Gastroesophageal sphincter (tissue), 4 donors: ENCODE results near the gene NIPBL. TPM values are rescaled to one million over a fixed set of nuclear protein-coding genes. Genes with fewer than 3 reads are reported as not detected.

Experiments
- ATAC-seq: fragments of 150-250 bp; one replicate; pipeline ENCODE4 v1.9.1; 2016; ENCODE audit warnings: mild to moderate bottlenecking, moderate library complexity
- H3K27ac ChIP-seq, 4 donors: fragments of 200-600 bp; sonication (generic) in 3 of 4; 1 replicate in 3 of 4; 2 replicates in 1 of 4; pipeline ENCODE4 v1.5.1; 2016 to 2019
- H3K27me3 ChIP-seq: fragments of 200-600 bp; sonication (generic); one replicate; pipeline ENCODE4 v1.5.1; 2019
- H3K36me3 ChIP-seq, 2 donors: fragments of 200-600 bp; sonication (generic); one replicate each; pipeline ENCODE4 v1.5.1; 2019; ENCODE audit warnings: control low read depth in 1 of 2
- H3K4me1 ChIP-seq, 3 donors: fragments of 200-600 bp; sonication (generic); 1 replicate in 2 of 3; 2 replicates in 1 of 3; pipeline ENCODE4 v1.5.1; 2016 to 2019; ENCODE audit warnings: control low read depth in 2 of 3
- H3K4me3 ChIP-seq, 2 donors: fragments of 200-600 bp; sonication (generic); one replicate each; pipeline ENCODE4 v1.5.1; 2019; ENCODE audit warnings: mild to moderate bottlenecking in 1 of 2, moderate library complexity in 1 of 2
- H3K9me3 ChIP-seq, 3 donors: fragments of 200-600 bp; sonication (generic); one replicate each; pipeline ENCODE4 v1.5.1; 2017 to 2019; ENCODE audit warnings: control low read depth in 2 of 3
- EP300 ChIP-seq: sonication (generic); formaldehyde crosslinking; IDR thresholded peaks from one replicate; pipeline ENCODE4 v1.6.1; 2017; ENCODE audit warnings: antibody characterized with exemption, mild to moderate bottlenecking
- POLR2A ChIP-seq, 2 donors: fragments of 450-650 bp; IDR thresholded peaks; one replicate each; pipeline ENCODE4 v1.6.1; 2017; ENCODE audit warnings: antibody characterized with exemption in 2 of 2, mild to moderate bottlenecking in 2 of 2, moderate library complexity in 1 of 2
- POLR2AphosphoS5 ChIP-seq: sonication (generic); formaldehyde crosslinking; IDR thresholded peaks from one replicate; pipeline ENCODE4 v1.6.1; 2017; ENCODE audit warnings: antibody characterized with exemption
- WGBS, 2 donors: methylation state at CpG; one replicate each; pipeline ENCODE4 v1.1.5; 2018; ENCODE audit warnings: low coverage in 1 of 2; 5-methylcytosine and 5-hydroxymethylcytosine counted together
- total RNA-seq, 4 donors: library from RNA; depleted of rRNA; stranded (reverse); fragments of >200 nt; gene quantifications; one replicate each; pipeline ENCODE4 v1.1.0, GENCODE V29; 2016
- TF ChIP-seq, protein P1 (sequence below), 4 experiments: fragments of 200-600 bp in 2 of 4; fragments of 450-650 bp in 2 of 4; sonication (generic) in 1 of 4; IDR thresholded peaks; one replicate each; pipeline ENCODE4 v1.5.1; 2017 to 2019; ENCODE audit warnings: antibody characterized with exemption in 4 of 4, mild to moderate bottlenecking in 2 of 4, moderate library complexity in 2 of 4

The NIPBL gene
- total RNA-seq, 4 donors from 2014 or later: 44.9 to 59.4 (median 51.7) TPM

DNA sequence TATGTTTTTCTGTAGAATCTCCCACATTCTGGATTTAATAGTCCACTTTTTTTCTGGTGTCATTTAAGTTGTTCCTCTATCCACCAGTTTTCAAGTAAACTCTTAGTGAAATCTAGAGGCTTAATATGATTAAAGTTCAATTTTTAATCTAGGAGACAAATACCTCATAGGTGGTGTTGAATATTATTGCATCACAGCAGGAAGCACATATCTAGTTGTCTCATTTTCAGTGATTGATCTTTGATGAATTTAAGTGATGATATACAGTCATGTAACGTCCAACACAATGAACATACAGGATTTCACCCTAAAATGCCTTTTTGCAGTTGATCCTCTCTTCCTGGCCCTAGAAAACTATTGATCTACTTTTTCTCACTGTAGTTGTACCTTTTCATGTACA is 152.3 kb downstream of the NIPBL start:
- TF ChIP-seq POLR2AphosphoS5: no peak
- no peak for ATAC-seq
- H3K27ac ChIP-seq: no peak overlapping the region
- H3K4me1 ChIP-seq: no peaks in the 10 kb centered on the region
- H3K4me3 ChIP-seq: no peak overlapping the region
- H3K9me3 ChIP-seq: no peaks in the 10 kb centered on the region
- 83 to 87% methylated on average over 1 of the region's 1 CpG for WGBS, 2 donors
- no peaks in the 10 kb centered on the region for H3K27me3 ChIP-seq
- peaks cover 0 to 87% of the 10 kb centered on the region in 2 donors for H3K36me3 ChIP-seq

GRCh38 chr5:37029436-37029835 is 152.9 kb downstream of the NIPBL start:
- no peaks in the 10 kb centered on the region for H3K27me3 ChIP-seq
- H3K4me1 ChIP-seq: no peaks in the 10 kb centered on the region
- H3K4me3 ChIP-seq: no peak overlapping the region
- H3K9me3 ChIP-seq: no peaks in the 10 kb centered on the region
- no peak for ATAC-seq
- WGBS, 2 donors: 89 to 93% methylated on average over 1 of the region's 1 CpG
- H3K27ac ChIP-seq: no peak overlapping the region
- TF ChIP-seq POLR2A (IDR thresholded peaks at IDR 0.05): no peak
- TF ChIP-seq, protein P1, sequence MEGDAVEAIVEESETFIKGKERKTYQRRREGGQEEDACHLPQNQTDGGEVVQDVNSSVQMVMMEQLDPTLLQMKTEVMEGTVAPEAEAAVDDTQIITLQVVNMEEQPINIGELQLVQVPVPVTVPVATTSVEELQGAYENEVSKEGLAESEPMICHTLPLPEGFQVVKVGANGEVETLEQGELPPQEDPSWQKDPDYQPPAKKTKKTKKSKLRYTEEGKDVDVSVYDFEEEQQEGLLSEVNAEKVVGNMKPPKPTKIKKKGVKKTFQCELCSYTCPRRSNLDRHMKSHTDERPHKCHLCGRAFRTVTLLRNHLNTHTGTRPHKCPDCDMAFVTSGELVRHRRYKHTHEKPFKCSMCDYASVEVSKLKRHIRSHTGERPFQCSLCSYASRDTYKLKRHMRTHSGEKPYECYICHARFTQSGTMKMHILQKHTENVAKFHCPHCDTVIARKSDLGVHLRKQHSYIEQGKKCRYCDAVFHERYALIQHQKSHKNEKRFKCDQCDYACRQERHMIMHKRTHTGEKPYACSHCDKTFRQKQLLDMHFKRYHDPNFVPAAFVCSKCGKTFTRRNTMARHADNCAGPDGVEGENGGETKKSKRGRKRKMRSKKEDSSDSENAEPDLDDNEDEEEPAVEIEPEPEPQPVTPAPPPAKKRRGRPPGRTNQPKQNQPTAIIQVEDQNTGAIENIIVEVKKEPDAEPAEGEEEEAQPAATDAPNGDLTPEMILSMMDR (IDR thresholded peaks at IDR 0.05): no peak
- TF ChIP-seq POLR2AphosphoS5: no peak
- no peak for TF ChIP-seq EP300
- peaks cover 0 to 87% of the 10 kb centered on the region in 2 donors for H3K36me3 ChIP-seq

DNA sequence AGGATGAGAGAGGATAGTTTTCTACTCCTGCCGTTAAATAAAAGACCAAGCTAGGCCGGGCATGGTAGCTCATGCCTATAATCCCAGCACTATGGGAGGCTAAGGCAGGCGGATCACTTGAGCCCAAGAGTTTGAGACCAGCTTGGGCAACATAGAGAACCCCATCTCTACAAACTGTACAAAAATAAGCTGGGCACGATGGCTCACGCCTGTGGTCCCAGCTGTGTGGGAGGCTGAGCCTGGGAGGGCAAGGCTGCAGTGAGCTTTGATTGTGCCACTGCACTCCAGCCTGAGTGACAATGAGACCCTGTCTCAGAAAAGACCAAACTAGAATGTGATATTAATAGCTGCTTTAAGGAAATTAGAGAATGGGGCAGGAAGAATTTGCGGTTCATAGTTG is 158.4 kb downstream of the NIPBL start:
- Histone ChIP-seq H3K27ac (no peak overlapping the region), H3K4me3 (no peak overlapping the region), H3K4me1 (no peaks in the 10 kb centered on the region), H3K36me3 (peaks cover 0 to 61% of the 10 kb centered on the region in 2 donors), H3K9me3 (no peaks in the 10 kb centered on the region), H3K27me3 (no peaks in the 10 kb centered on the region)
- no peak for ATAC-seq
- WGBS, 2 donors: 58 to 82% methylated on average over 1 to 6 of the region's 6 CpGs
- no peak for TF ChIP-seq EP300
- no peak for TF ChIP-seq POLR2AphosphoS5
- TF ChIP-seq, protein P1 (IDR thresholded peaks at IDR 0.05): no peak
- no peak for TF ChIP-seq POLR2A (IDR thresholded peaks at IDR 0.05)

DNA sequence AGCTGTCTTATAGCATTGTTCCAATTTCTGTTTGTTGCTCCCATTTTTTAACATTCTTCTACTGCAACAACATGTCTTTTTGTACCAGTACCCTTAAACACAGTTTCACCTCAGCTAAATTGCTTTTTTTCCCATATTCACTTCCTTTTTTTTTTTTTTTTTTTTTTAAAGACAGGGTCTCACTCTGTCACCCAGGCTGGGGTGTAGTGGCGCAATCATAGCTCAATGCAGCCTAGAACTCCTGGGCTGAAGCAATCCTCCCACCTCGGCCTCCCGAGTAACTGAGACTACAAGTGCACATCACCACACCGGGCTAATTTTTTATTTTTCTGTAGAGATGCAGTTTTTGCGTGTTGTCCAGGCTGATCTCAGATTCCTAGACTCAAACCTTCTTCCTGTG is 161.3 kb downstream of the NIPBL start:
- H3K4me3 ChIP-seq: no peak overlapping the region
- no peaks in the 10 kb centered on the region for H3K4me1 ChIP-seq
- no peaks in the 10 kb centered on the region for H3K27me3 ChIP-seq
- 90% methylated on average over 3 of the region's 5 CpGs; no CpG with 5 or more reads in 1 of the 2 donors for WGBS, 2 donors
- TF ChIP-seq, protein P1 (IDR thresholded peaks at IDR 0.05): no peak
- TF ChIP-seq EP300: no peak
- TF ChIP-seq POLR2A (IDR thresholded peaks at IDR 0.05): no peak
- no peak for TF ChIP-seq POLR2AphosphoS5
- no peak overlapping the region for H3K27ac ChIP-seq
- peaks cover 0 to 59% of the 10 kb centered on the region in 2 donors for H3K36me3 ChIP-seq
- ATAC-seq: no peak
- H3K9me3 ChIP-seq: no peaks in the 10 kb centered on the region

- TF ChIP-seq POLR2AphosphoS5 (no peak), POLR2A (IDR thresholded peaks at IDR 0.05) (no peak), EP300 (no peak)
- TF ChIP-seq, protein P1 (IDR thresholded peaks at IDR 0.05): no peak
- WGBS, 2 donors: 31 to 67% methylated on average over 1 of the region's 1 CpG
- Histone ChIP-seq H3K27ac (no peak overlapping the region), H3K4me3 (no peak overlapping the region), H3K27me3 (no peaks in the 10 kb centered on the region), H3K4me1 (no peaks in the 10 kb centered on the region), H3K36me3 (peaks cover 3 to 73% of the 10 kb centered on the region in 2 donors), H3K9me3 (no peaks in the 10 kb centered on the region)
- no peak for ATAC-seq
These were observed 163.3 kb downstream of the NIPBL start for GRCh38 chr5:37039824-37040223.
